IMR-90 (cell line): Measurements from ENCODE around the gene ZNF284. TPM values are rescaled to one million over a fixed set of nuclear protein-coding genes. Genes with fewer than 3 reads are reported as not detected.
A peak's percentile ranks its signal among the peaks of the same experiment; 100 is the strongest.

Source experiments
- ATAC-seq: fragments of 200-7000 bp; cut with Tn5 transposase; 2 replicates; pipeline ENCODE4 v1.9.1; 2020; ENCODE audit warnings: low read depth, mild to moderate bottlenecking, moderate library complexity
- BruUV-seq: library from RNA; stranded (reverse); fragments of 400-500 nt; replicated peaks from 2 replicates; lab custom pipeline; 2021; lab: Mats Ljungman, UMichigan
- CTCF ChIA-PET: fragments of 300-600 bp; formaldehyde crosslinking; extraction: SDS; loops from one replicate; lab custom pipeline; 2021; ENCODE audit warnings: antibody characterized with exemption; lab: Yijun Ruan, JAX
- POLR2A ChIA-PET: fragments of 300-600 bp; sonication (Branson Sonifier 250); formaldehyde crosslinking; loops from one replicate; lab custom pipeline; 2022; ENCODE audit warnings: antibody characterized with exemption; ENCODE audit not compliant: unreplicated experiment; lab: Charles Lee
- DNase-seq: peaks from one replicate; pipeline ENCODE4 v3.0.0; 2013
- H2AFZ ChIP-seq: replicated peaks from 2 replicates; pipeline ENCODE3; 2013; ENCODE audit warnings: low read length, mild to moderate bottlenecking; ENCODE audit not compliant: poor library complexity
- H2AK5ac ChIP-seq: 2 replicates; pipeline ENCODE4 v1.6.1; 2013; ENCODE audit warnings: low read depth, low read length, inconsistent platforms
- H2AK9ac ChIP-seq: replicated peaks from 2 replicates; pipeline ENCODE3; 2013; ENCODE audit warnings: mild to moderate bottlenecking, low read depth, low read length, moderate library complexity; ENCODE audit not compliant: poor library complexity
- H2BK120ac ChIP-seq: 2 replicates; pipeline ENCODE4 v1.6.1; 2013; ENCODE audit warnings: low read depth, low read length, inconsistent platforms
- H2BK15ac ChIP-seq: 3 replicates; pipeline ENCODE4 v1.6.1; 2013; ENCODE audit warnings: low read depth, low read length, inconsistent platforms
- H2BK20ac ChIP-seq: 2 replicates; pipeline ENCODE4 v1.6.1; 2013; ENCODE audit warnings: low read depth, mild to moderate bottlenecking, inconsistent platforms, low read length, moderate library complexity
- H2BK5ac ChIP-seq: 2 replicates; pipeline ENCODE4 v1.6.1; 2013; ENCODE audit warnings: mild to moderate bottlenecking, low read depth, low read length, inconsistent platforms; ENCODE audit not compliant: poor library complexity, severe bottlenecking
- H3K14ac ChIP-seq: replicated peaks from 2 replicates; pipeline ENCODE4 v1.6.1; 2013; ENCODE audit warnings: low read depth, low read length, inconsistent platforms
- H3K18ac ChIP-seq: 2 replicates; pipeline ENCODE4 v1.6.1; 2013; ENCODE audit warnings: low read depth, low read length, control low read depth
- H3K23ac ChIP-seq: 2 replicates; pipeline ENCODE4 v1.6.1; 2013; ENCODE audit warnings: low read depth, low read length, inconsistent platforms
- H3K27ac ChIP-seq: 2 replicates; pipeline ENCODE4 v1.5.1; 2013; ENCODE audit warnings: mild to moderate bottlenecking, control low read depth, low read length; ENCODE audit not compliant: insufficient read depth
- H3K27me3 ChIP-seq: 2 replicates; pipeline ENCODE4 v1.6.1; 2013; ENCODE audit warnings: low read length; ENCODE audit not compliant: control insufficient read depth, insufficient read depth
- H3K36me3 ChIP-seq: 2 replicates; pipeline ENCODE4 v1.6.1; 2013; ENCODE audit warnings: low read length, mixed read lengths; ENCODE audit not compliant: control insufficient read depth, insufficient read depth
- H3K4ac ChIP-seq: 2 replicates; pipeline ENCODE4 v1.6.1; 2013; ENCODE audit warnings: low read depth, low read length, inconsistent platforms
- H3K4me1 ChIP-seq: 2 replicates; pipeline ENCODE4 v1.6.1; 2013; ENCODE audit warnings: low read length, mixed read lengths; ENCODE audit not compliant: control insufficient read depth, insufficient read depth
- H3K4me2 ChIP-seq: 2 replicates; pipeline ENCODE4 v1.6.1; 2013; ENCODE audit warnings: low read depth, mild to moderate bottlenecking, control low read depth, low read length, moderate library complexity
- H3K4me3 ChIP-seq: 2 replicates; pipeline ENCODE4 v1.5.1; 2013; ENCODE audit warnings: low read depth, mild to moderate bottlenecking, control low read depth, low read length, moderate library complexity; ENCODE audit not compliant: insufficient read depth
- H3K56ac ChIP-seq: 2 replicates; pipeline ENCODE4 v1.6.1; 2013; ENCODE audit warnings: low read length, inconsistent platforms; ENCODE audit not compliant: insufficient read depth; ENCODE audit errors: extremely low read depth
- H3K79me1 ChIP-seq, 2 experiments: 2 replicates each; pipeline ENCODE4 v1.6.1; 2013; ENCODE audit warnings: low read length in 2 of 2, inconsistent platforms in 1 of 2, low read depth in 1 of 2
- H3K9ac ChIP-seq: 2 replicates; pipeline ENCODE4 v1.6.1; 2013; ENCODE audit warnings: low read depth, low read length, control low read depth
- H3K9me1 ChIP-seq: 2 replicates; pipeline ENCODE4 v1.6.1; 2013; ENCODE audit warnings: low read length, inconsistent platforms; ENCODE audit not compliant: insufficient read depth
- H3K9me3 ChIP-seq: 2 replicates; pipeline ENCODE4 v1.6.1; 2013; ENCODE audit warnings: low read length; ENCODE audit not compliant: control insufficient read depth, insufficient read depth
- H4K20me1 ChIP-seq: 2 replicates; pipeline ENCODE4 v1.6.1; 2013; ENCODE audit warnings: low read length, inconsistent platforms; ENCODE audit not compliant: insufficient read depth
- H4K5ac ChIP-seq: 2 replicates; pipeline ENCODE4 v1.6.1; 2013; ENCODE audit warnings: mild to moderate bottlenecking, low read depth, low read length, control low read depth
- H4K8ac ChIP-seq, 2 experiments: 2 replicates each; pipeline ENCODE4 v1.6.1; 2013; ENCODE audit warnings: low read depth in 2 of 2, low read length in 2 of 2, control low read depth in 1 of 2, inconsistent platforms in 1 of 2
- H4K91ac ChIP-seq: 2 replicates; pipeline ENCODE4 v1.6.1; 2013; ENCODE audit warnings: low read depth, low read length, inconsistent platforms; ENCODE audit not compliant: insufficient read depth
- MXI1 ChIP-seq: IDR thresholded peaks from 2 replicates; pipeline ENCODE4 v1.6.1; 2012; ENCODE audit warnings: low read depth, mild to moderate bottlenecking, low read length, moderate library complexity, borderline replicate concordance
- POLR2A ChIP-seq: IDR thresholded peaks from 2 replicates; pipeline ENCODE4 v1.6.1; 2012; ENCODE audit warnings: mild to moderate bottlenecking, low read depth, low read length
- WGBS, 2 experiments: methylation state at CpG; one replicate each; pipeline versions ENCODE4 v1.1.5 to v1.1.7; 2013; ENCODE audit warnings: missing lambda C conversion rate in 2 of 2; ENCODE audit not compliant: insufficient read length in 1 of 2; ENCODE audit errors: extremely low coverage in 2 of 2; 5-methylcytosine and 5-hydroxymethylcytosine counted together
- dilution Hi-C: fragments of 300-500 bp; cut with HindIII; formaldehyde crosslinking; loops from one replicate; pipeline ENCODE4 v1.14.3; 2018; ENCODE audit warnings: low sequenced_read_pairs; ENCODE audit not compliant: unreplicated experiment
- in situ Hi-C: fragments of 300-500 bp; cut with MboI; formaldehyde crosslinking; loops from 3 replicates; pipeline ENCODE4 v1.14.3; 2019; ENCODE audit warnings: low sequenced_read_pairs, inconsistent platforms, mixed read lengths
- intact Hi-C: fragments of 100-400 bp; cut with micrococcal nuclease; formaldehyde crosslinking; loops from 2 replicates; pipeline ENCODE4 v1.10.0; 2022
- polyA plus RNA-seq, 3 experiments: library from polyadenylated mRNA; depleted of rRNA; stranded (reverse); fragments of >200 nt; gene quantifications; 2 replicates each; pipeline ENCODE4 v1.2.3, GENCODE V29; 2012; ENCODE audit warnings: low replicate concordance in 1 of 3
- total RNA-seq: library from RNA; depleted of rRNA; stranded (reverse); fragments of >200 nt; gene quantifications from 2 replicates; pipeline ENCODE4 v1.2.3, GENCODE V29; 2012
- TF ChIP-seq, protein P1 (sequence below): fragments of 150-350 bp; IDR thresholded peaks from 2 replicates; pipeline ENCODE4 v1.6.1; 2016; ENCODE audit warnings: low read depth, mild to moderate bottlenecking, low read length, moderate library complexity, borderline replicate concordance

The ZNF284 gene
- total and polyA plus RNA-seq, 2 of the 4 experiments (the other 2 are of a cell fraction): 1.2 to 4.1 TPM

DNA sequence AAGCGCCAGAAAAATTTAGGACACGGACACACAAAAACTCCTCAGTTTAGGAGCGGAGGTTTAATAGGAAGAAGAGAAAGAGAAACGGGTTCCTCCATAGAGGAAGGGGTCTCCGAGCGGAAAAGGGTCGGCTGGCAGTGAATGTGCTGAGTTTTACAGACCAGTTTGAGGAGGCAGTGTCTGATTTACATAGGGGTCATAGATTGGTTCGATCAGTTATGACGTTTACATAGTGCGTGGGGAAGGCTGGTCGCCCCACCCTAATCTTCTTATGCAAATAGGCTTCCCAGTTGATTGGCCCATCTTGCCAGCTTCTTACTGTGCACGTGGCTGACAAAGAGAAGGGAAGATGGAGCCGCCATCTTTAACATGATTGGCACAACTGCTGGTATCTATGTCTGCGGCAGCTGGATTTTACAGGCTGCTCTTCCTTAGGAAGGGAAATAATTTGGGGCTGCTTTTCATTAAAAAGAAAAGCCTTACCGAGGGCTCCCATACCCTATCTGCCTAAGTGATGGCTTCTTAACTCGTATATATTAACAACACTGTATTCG is 40.0 kb downstream of the ZNF284 start (continued):
- TF ChIP-seq, protein P1, sequence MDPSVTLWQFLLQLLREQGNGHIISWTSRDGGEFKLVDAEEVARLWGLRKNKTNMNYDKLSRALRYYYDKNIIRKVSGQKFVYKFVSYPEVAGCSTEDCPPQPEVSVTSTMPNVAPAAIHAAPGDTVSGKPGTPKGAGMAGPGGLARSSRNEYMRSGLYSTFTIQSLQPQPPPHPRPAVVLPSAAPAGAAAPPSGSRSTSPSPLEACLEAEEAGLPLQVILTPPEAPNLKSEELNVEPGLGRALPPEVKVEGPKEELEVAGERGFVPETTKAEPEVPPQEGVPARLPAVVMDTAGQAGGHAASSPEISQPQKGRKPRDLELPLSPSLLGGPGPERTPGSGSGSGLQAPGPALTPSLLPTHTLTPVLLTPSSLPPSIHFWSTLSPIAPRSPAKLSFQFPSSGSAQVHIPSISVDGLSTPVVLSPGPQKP: no peak

DNA sequence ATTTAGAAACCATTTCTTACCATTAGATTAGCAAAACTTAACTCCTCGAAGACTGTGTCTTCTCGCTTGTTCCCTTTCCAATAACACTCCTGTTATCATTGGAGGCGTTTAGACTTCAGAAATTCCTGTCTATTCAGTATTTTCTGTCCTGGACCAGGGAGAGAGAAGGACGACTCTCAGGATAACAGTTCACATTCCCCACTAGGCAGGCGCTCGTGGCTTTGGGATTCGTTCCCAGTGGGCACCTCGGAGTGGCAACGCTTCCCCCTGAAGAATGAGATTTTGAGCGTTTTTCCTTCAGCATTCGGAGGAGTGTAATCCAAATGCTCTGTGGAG is 40.8 kb downstream of the ZNF284 start:
- Histone ChIP-seq H4K5ac (0 out of 2 replicates have a peak overlapping the region, but pooled peaks have one; percentile 19), H3K56ac (peak overlapping the region; percentile 48), H3K4ac (peak overlapping the region; percentile 83), H3K9ac (peak overlapping the region; percentile 63), H4K20me1 (no peaks in the 10 kb centered on the region), H3K9me1 (no peaks in the 10 kb centered on the region), H3K4me3 (peak overlapping the region; percentile 67), H3K23ac (peak overlapping the region; percentile 50), H3K14ac (peak overlapping the region; percentile 88), H3K79me1 (peaks cover 8 to 28% of the 10 kb centered on the region in 2 experiments; a peak in 3 of 4 replicates), H3K4me2 (peak overlapping the region; percentile 62), H4K91ac (no peak overlapping the region), H2BK5ac (peak overlapping the region; percentile 18), H2BK20ac (no peak overlapping the region), H3K27ac (peak overlapping the region; percentile 25), H3K36me3 (peaks cover 10% of the 10 kb centered on the region), H2AFZ (peak overlapping the region; percentile 95), H4K8ac (peak overlapping the region in 1 of 2 experiments; percentile 78; a peak in 2 of 4 replicates), H2BK15ac (no peak overlapping the region), H2AK5ac (no peak overlapping the region), H3K9me3 (peaks cover 8% of the 10 kb centered on the region), H3K18ac (no peak overlapping the region), H3K27me3 (no peaks in the 10 kb centered on the region), H2BK120ac (no peak overlapping the region), H3K4me1 (no peaks in the 10 kb centered on the region), H2AK9ac (peak overlapping the region; percentile 12)
- intact Hi-C loops: loop anchor here (2.0 to 5.0 kb wide), 2 partner anchors 52 to 100 kb away; partner anchors contain the start of genes ZNF226 and ZNF227
- BruUV-seq: no TSS peak
- in situ Hi-C loops: no loop called here
- no peak for TF ChIP-seq POLR2A
- peak; percentile 66; the same call in 1 of the 2 replicates for TF ChIP-seq MXI1
- DNase-seq (no peak), ATAC-seq (peak; percentile 15; the same call in 1 of the 2 replicates)
- dilution Hi-C loops: no loop called here
- CTCF ChIA-PET: no interaction called here
- 0% methylated on average over 7 of the region's 11 CpGs; no CpG with 5 or more reads in 1 of the 2 experiments for WGBS, 2 experiments
- POLR2A ChIA-PET: no interaction called here
